ENCODE measurements around the gene C1S.

DNA sequence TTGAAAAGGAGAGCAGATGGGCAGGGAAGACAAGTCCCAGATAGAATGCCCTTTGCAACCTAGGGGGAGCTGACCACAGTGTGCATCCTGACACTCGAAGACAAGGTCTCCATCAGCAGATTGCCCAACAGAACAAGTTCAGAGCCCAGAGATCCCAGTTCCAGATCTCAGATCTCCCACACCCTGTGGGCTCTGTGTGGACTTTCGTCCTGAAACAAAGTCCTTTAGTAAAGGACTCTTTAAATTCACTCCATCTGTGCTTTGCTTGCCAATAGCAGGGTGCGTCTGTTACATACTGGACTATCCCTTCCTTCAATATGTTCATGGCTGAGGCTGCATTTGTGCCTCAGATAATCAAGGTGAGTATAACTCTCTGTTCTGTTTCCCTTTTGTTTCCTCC lies 57.2 kb downstream of the C1S start:
- TF ChIP-seq POLR2A (IDR thresholded peaks at IDR 0.05; ENCODE audit: low read depth, low read length) (no peak), RCOR1 (IDR thresholded peaks at IDR 0.05; ENCODE audit: insufficient replicate concordance, low read length) (no peak), MAZ (IDR thresholded peaks at IDR 0.05; ENCODE audit: borderline replicate concordance, low read depth, low read length) (no peak), RAD21 (IDR thresholded peaks at IDR 0.05; ENCODE audit: low read length) (no peak), FOS (IDR thresholded peaks at IDR 0.05; ENCODE audit: low read depth, low read length) (no peak), CEBPB (IDR thresholded peaks at IDR 0.05; ENCODE audit: low read depth, low read length) (no peak), MAFK (IDR thresholded peaks at IDR 0.05; ENCODE audit: low read depth, low read length) (no peak), SMC3 (IDR thresholded peaks at IDR 0.05; ENCODE audit: low read depth, low read length) (no peak), NFE2L2 (IDR thresholded peaks at IDR 0.05; ENCODE audit: low read depth, low read length) (no peak), BHLHE40 (IDR thresholded peaks at IDR 0.05; ENCODE audit: low read depth, low read length) (no peak)
- TF ChIP-seq, protein P1, sequence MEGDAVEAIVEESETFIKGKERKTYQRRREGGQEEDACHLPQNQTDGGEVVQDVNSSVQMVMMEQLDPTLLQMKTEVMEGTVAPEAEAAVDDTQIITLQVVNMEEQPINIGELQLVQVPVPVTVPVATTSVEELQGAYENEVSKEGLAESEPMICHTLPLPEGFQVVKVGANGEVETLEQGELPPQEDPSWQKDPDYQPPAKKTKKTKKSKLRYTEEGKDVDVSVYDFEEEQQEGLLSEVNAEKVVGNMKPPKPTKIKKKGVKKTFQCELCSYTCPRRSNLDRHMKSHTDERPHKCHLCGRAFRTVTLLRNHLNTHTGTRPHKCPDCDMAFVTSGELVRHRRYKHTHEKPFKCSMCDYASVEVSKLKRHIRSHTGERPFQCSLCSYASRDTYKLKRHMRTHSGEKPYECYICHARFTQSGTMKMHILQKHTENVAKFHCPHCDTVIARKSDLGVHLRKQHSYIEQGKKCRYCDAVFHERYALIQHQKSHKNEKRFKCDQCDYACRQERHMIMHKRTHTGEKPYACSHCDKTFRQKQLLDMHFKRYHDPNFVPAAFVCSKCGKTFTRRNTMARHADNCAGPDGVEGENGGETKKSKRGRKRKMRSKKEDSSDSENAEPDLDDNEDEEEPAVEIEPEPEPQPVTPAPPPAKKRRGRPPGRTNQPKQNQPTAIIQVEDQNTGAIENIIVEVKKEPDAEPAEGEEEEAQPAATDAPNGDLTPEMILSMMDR (conservative IDR thresholded peaks at IDR 0.05; ENCODE audit: low read depth, low read length), result no peak
- TF ChIP-seq, protein P2, sequence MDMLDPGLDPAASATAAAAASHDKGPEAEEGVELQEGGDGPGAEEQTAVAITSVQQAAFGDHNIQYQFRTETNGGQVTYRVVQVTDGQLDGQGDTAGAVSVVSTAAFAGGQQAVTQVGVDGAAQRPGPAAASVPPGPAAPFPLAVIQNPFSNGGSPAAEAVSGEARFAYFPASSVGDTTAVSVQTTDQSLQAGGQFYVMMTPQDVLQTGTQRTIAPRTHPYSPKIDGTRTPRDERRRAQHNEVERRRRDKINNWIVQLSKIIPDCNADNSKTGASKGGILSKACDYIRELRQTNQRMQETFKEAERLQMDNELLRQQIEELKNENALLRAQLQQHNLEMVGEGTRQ (IDR thresholded peaks at IDR 0.05; ENCODE audit: low read depth, low read length), result no peak

Data from IMR-90 (cell line).